CD4-positive, alpha-beta T cell treated with Interleukin-17A for 1 hour (primary cell): ENCODE measurements around the gene DLGAP1.

Source experiments
- DNase-seq: peaks from one replicate; pipeline ENCODE4 v3.0.0-alpha.2; 2020

The DLGAP1 gene

GRCh38 chr18:4236940-4237663 is 218.0 kb downstream of the DLGAP1 start:
- no peak for DNase-seq

GRCh38 chr18:4233468-4233867 is 221.6 kb downstream of the DLGAP1 start:
- DNase-seq, result no peak

- DNase-seq, result no peak
Observed at GRCh38 chr18:4232656-4233055, 222.5 kb downstream of the DLGAP1 start.

DNA sequence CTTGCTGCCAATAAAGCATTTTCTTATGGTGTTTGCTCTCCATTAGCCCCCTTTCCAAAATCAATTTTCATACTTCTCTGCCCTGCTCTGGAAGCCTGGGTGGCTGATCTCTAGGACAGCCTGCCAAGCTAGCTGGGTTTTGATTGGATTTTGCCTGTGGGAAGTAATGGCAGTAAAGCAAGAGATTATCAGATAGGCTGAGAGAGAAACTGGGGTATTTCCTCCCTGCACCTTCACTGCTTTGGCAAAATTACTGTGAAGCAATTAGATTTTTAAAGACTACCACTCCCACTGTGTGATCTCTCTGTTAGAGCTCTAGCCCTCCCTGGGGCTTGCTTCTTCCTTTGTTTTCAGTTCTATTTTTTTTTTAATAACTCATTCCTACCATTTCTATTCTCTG is 223.8 kb downstream of the DLGAP1 start:
- DNase-seq, result no peak

- DNase-seq, result no peak
Observed at GRCh38 chr18:4230450-4231168, 224.5 kb downstream of the DLGAP1 start.

- no peak for DNase-seq
Observed at GRCh38 chr18:4224031-4224704, 230.9 kb downstream of the DLGAP1 start.

GRCh38 chr18:4211111-4211837 is 243.8 kb downstream of the DLGAP1 start:
- DNase-seq, result no peak

GRCh38 chr18:4208366-4208765 is 246.7 kb downstream of the DLGAP1 start:
- no peak for DNase-seq

DNA sequence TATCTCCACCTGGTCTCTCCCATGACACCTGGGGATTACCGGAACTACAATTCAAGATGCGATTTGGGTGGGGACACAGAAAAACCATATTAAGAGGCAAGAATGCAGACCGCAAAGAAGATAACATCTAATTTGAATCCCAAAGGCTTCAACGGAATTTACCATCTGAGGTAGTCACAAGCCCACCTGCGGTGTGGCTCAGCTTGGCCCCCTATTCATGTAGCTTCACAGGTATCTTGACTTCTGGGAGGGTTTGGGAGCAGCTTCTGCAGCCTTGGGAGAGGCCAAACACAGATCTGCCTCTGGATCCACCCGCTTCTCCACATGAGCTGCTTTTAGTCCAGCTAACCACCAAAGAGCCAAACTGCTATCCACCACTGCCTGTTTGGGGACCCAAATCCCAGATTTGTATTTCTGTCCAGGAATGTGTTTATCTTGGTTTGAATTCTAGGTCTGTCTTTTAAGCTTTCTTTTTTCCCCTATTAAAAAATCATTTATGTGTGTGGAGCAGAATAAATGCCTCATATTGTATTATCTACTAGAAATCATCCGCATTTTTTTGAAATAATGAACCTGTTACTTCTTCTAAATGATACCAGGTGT is 247.6 kb downstream of the DLGAP1 start:
- DNase-seq, result no peak

- DNase-seq, result no peak
Observed at GRCh38 chr18:4204438-4204720, 250.7 kb downstream of the DLGAP1 start.

- DNase-seq, result no peak
Observed at GRCh38 chr18:4203568-4204437, 251.3 kb downstream of the DLGAP1 start.

DNA sequence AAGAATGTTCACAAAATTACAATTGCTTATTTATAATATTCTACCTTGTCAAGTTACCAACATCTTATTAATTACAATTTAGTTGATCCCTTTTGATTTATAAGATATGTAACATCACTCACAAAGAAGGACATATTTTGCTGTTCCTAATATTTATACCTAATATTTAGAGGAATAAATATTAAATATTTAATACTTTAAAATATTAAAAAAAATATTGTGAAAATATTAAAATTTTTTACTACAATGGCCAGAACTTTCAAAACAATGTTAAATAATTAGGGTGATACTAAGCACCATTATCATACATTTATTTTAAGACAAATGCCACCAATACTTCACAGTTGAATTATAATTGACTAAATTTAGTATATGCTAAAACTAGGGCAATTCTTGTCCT is 254.7 kb downstream of the DLGAP1 start:
- no peak for DNase-seq

GRCh38 chr18:4198956-4199355 is 256.2 kb downstream of the DLGAP1 start:
- DNase-seq, result no peak

DNA sequence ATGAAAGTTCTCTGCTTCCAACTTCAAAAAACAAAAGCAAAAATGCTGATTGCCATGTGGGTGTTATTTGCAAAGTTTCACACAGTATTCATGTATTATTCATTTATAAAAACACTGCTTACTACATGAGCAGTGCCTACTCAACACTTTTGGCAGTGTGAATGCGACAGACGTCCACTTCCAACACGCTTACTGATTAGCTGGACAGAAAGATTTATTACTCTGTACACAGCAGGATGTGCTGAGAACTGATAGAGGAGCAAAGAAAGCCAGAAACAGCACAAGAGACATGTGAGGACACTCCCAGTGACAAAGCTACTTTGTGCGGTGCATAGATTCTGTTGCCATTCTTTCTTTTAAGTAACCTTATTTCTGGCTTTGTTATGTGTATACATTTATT is 258.8 kb downstream of the DLGAP1 start:
- DNase-seq, result no peak

GRCh38 chr18:4193086-4193485 is 262.0 kb downstream of the DLGAP1 start:
- no peak for DNase-seq

DNA sequence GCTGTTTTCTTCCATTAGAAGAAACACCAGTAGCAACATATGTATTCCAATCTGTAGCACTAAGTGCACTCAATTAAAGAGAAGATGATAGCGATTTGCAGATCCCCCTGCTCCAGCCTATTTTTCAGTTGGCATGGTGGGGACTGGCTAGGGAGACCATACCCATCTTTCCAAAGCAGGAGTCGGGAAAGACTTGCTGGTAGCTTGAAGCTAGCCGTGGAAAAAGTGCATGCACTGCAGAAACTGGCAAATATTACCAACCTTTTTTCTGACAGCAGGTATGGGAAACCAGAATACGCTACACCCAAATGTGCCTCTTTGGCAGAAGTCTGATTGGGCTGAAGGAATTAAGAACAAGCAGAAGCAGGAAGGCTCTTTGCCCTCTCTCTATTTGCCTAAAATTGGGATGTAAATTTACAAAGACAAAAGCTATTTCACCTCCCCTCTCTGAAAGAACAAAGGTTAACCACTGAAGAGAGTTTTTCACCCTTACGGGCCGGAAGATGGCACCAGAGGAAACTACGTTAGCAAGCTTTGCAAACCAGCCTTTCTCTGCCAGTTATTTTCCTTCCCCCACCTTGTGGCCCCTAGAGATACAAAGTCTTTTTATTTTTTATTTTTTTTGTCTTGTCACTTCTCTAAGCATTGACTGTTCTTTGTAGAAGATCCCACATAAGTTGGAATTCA is 273.1 kb downstream of the DLGAP1 start:
- no peak for DNase-seq

GRCh38 chr18:4181086-4181485 is 274.0 kb downstream of the DLGAP1 start:
- no peak for DNase-seq

- no peak for DNase-seq
Observed at GRCh38 chr18:4172196-4173100, 282.7 kb downstream of the DLGAP1 start.

DNA sequence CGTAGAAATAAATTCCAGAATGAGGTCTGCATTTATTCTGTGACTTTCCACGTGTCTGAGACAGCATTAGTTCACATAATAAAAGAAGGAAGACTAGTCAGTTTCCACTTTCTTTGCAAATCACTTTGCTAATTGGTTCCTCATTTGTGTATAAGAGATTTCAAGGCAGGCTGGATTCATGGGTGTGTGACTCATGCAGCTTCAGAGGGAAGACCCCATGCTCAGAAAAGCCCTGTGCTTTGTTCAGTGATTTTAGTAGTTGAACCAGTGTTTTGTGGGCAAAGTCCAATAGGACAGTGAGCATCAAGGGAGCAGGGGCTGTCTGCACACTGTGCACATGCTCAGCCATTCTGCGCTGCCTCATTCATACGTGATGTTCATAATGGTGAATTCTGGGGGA is 297.8 kb downstream of the DLGAP1 start:
- no peak for DNase-seq

GRCh38 chr18:4146797-4147196 is 308.3 kb downstream of the DLGAP1 start:
- DNase-seq, result no peak
